CD14-positive monocyte (primary cell): ENCODE measurements around the gene RPS27L. TPM values are rescaled to one million over a fixed set of nuclear protein-coding genes. Genes with fewer than 3 reads are reported as not detected.

ENCODE experiments used
- DNase-seq, 3 donors: peaks; one replicate each; pipeline ENCODE4 v3.0.0-alpha.2; 2011 to 2022
- H2AFZ ChIP-seq: 2 replicates; pipeline ENCODE4 v1.6.0; 2012; ENCODE audit warnings: mild to moderate bottlenecking, low read depth, low read length, inconsistent platforms; ENCODE audit not compliant: insufficient read depth, poor library complexity, severe bottlenecking
- H3K27ac ChIP-seq, 2 donors: 1 replicate in 1 of 2; 2 replicates in 1 of 2; pipeline ENCODE4 v1.5.1; 2012 to 2013; ENCODE audit warnings: low read length in 2 of 2, control low read depth in 1 of 2, inconsistent platforms in 1 of 2, low read depth in 1 of 2, mild to moderate bottlenecking in 1 of 2
- H3K27me3 ChIP-seq, 2 donors: one replicate each; pipeline versions ENCODE4 v1.6.0 to v1.6.1; 2011 to 2013; ENCODE audit warnings: low read length in 2 of 2; ENCODE audit not compliant: control insufficient read depth in 2 of 2, insufficient read depth in 2 of 2
- H3K36me3 ChIP-seq, 2 donors: replicated peaks in 1 of 2; 1 replicate in 1 of 2; 2 replicates in 1 of 2; pipeline versions ENCODE4 v1.5.1 to v1.6.1; 2012 to 2013; ENCODE audit warnings: low read length in 2 of 2, control low read depth in 1 of 2, inconsistent platforms in 1 of 2, mild to moderate bottlenecking in 1 of 2; ENCODE audit not compliant: insufficient read depth in 2 of 2, control insufficient read depth in 1 of 2
- H3K4me1 ChIP-seq, 2 donors: 1 replicate in 1 of 2; 2 replicates in 1 of 2; pipeline versions ENCODE4 v1.5.1 to v1.6.1; 2012 to 2013; ENCODE audit warnings: low read length in 2 of 2, control low read depth in 1 of 2, inconsistent platforms in 1 of 2, mild to moderate bottlenecking in 1 of 2, moderate library complexity in 1 of 2; ENCODE audit not compliant: insufficient read depth in 2 of 2, control insufficient read depth in 1 of 2
- H3K4me2 ChIP-seq: replicated peaks from 2 replicates; pipeline ENCODE3; 2012; ENCODE audit warnings: low read length, moderate library complexity, mild to moderate bottlenecking; ENCODE audit not compliant: poor library complexity, severe bottlenecking; ENCODE audit errors: extremely low read depth
- H3K4me3 ChIP-seq, 3 experiments: fragments of 200-600 bp in 1 of 3; sonication (generic) in 1 of 3; replicated peaks in 1 of 3; 1 replicate in 2 of 3; 2 replicates in 1 of 3; pipeline ENCODE4 v1.5.1; 2011 to 2013; ENCODE audit warnings: low read length in 3 of 3, mild to moderate bottlenecking in 3 of 3, control low read depth in 2 of 3, low read depth in 2 of 3, inconsistent platforms in 1 of 3, moderate library complexity in 1 of 3
- H3K79me2 ChIP-seq: 2 replicates; pipeline ENCODE4 v1.6.0; 2012; ENCODE audit warnings: mild to moderate bottlenecking, control low read depth, inconsistent platforms, low read length, moderate library complexity; ENCODE audit not compliant: insufficient read depth
- H3K9ac ChIP-seq: 2 replicates; pipeline ENCODE4 v1.6.0; 2017; ENCODE audit warnings: low read length, mild to moderate bottlenecking; ENCODE audit not compliant: insufficient read depth, poor library complexity, severe bottlenecking
- H3K9me3 ChIP-seq, 2 donors: replicated peaks in 1 of 2; 1 replicate in 1 of 2; 2 replicates in 1 of 2; pipeline versions ENCODE4 v1.5.1 to v1.6.1; 2012 to 2013; ENCODE audit warnings: low read length in 2 of 2, control low read depth in 1 of 2; ENCODE audit not compliant: control insufficient read depth in 1 of 2, insufficient read depth in 1 of 2
- H4K20me1 ChIP-seq: 2 replicates; pipeline ENCODE4 v1.6.0; 2012; ENCODE audit warnings: mild to moderate bottlenecking, low read length, control low read depth, moderate library complexity; ENCODE audit not compliant: insufficient read depth
- H3K27ac Mint-ChIP-seq, 7 donors: one replicate each; pipeline ENCODE4 v1.8.0; 2020; ENCODE audit warnings: mild to moderate bottlenecking in 7 of 7, mixed read lengths in 7 of 7, moderate library complexity in 6 of 7, inconsistent platforms in 2 of 7
- H3K27me3 Mint-ChIP-seq, 3 donors: one replicate each; pipeline ENCODE4 v1.8.0; 2021 to 2022; ENCODE audit warnings: low read depth in 3 of 3, mild to moderate bottlenecking in 3 of 3, mixed read lengths in 3 of 3, moderate library complexity in 3 of 3, inconsistent platforms in 1 of 3
- H3K36me3 Mint-ChIP-seq, 2 donors: one replicate each; pipeline ENCODE4 v1.8.0; 2020; ENCODE audit warnings: mixed read lengths in 2 of 2, inconsistent platforms in 1 of 2, mild to moderate bottlenecking in 1 of 2
- H3K4me1 Mint-ChIP-seq: one replicate; pipeline ENCODE4 v1.8.0; 2020; ENCODE audit warnings: mild to moderate bottlenecking, mixed read lengths
- H3K4me3 Mint-ChIP-seq, 2 donors: one replicate each; pipeline ENCODE4 v1.8.0; 2020; ENCODE audit warnings: mild to moderate bottlenecking in 2 of 2, mixed read lengths in 2 of 2, moderate library complexity in 1 of 2
- H3K9me3 Mint-ChIP-seq, 7 donors: one replicate each; pipeline ENCODE4 v1.8.0; 2020 to 2022; ENCODE audit warnings: mixed read lengths in 7 of 7, mild to moderate bottlenecking in 6 of 7, moderate library complexity in 6 of 7, inconsistent platforms in 2 of 7
- CTCF ChIP-seq: fragments of 200-600 bp; IDR thresholded peaks from one replicate; pipeline ENCODE4 v1.8.0; 2022; ENCODE audit warnings: antibody characterized with exemption, mild to moderate bottlenecking
- WGBS: methylation state at CpG from one replicate; pipeline ENCODE4 v1.1.5; 2013; ENCODE audit warnings: missing lambda C conversion rate; ENCODE audit not compliant: insufficient coverage; 5-methylcytosine and 5-hydroxymethylcytosine counted together
- intact Hi-C, 2 donors: fragments of 100-400 bp; cut with micrococcal nuclease; formaldehyde crosslinking; loops; one replicate each; pipeline versions ENCODE4 v1.15.0 to v1.15.1; 2023
- polyA plus RNA-seq, 3 donors: library from polyadenylated mRNA; depleted of rRNA in 1 of 3; unstranded in 2 of 3; stranded (reverse) in 1 of 3; fragments of 300-500 nt in 2 of 3; fragments of >200 nt in 1 of 3; fragmentation: Illumina TruSeq in 2 of 3; gene quantifications; 1 replicate in 2 of 3; 2 replicates in 1 of 3; pipeline ENCODE4 v1.2.3, GENCODE V29; 2012 to 2021

RPS27L gene
- polyA plus RNA-seq, 3 donors, result 16.1 to 196 (median 178) TPM

DNA sequence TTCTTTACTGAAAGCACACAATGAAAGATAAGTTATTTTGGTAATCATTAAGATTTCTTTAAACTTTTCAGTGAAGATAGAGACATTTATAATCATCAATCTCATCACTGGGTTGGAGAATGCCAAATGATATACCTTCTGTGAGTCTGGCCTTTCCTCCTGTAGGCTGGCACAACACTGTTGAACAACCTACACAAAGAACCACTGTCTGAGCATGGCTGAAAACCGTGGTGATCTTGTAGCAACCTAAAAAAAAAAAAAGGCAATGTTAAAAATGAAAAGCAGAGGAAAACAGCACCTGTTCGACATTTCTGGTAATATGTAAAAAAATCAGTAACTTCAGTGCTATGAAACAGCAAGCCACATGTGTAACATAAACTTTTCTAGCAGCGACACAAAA, 1.8 kb downstream of the RPS27L start:
- H3K27me3 Mint-ChIP-seq, result no peaks in the 10 kb centered on the region
- H3K4me3 Mint-ChIP-seq, result no peak overlapping the region
- no peak overlapping the region for H3K4me3 ChIP-seq
- no peaks in the 10 kb centered on the region for H4K20me1 ChIP-seq
- DNase-seq, result no peak
- no peak overlapping the region for H3K9ac ChIP-seq
- peaks cover 13 to 22% of the 10 kb centered on the region in 2 donors for H3K4me1 ChIP-seq
- no CpG with 5 or more reads among the region's 3 CpGs for WGBS
- peaks cover 0 to 4% (median 0%) of the 10 kb centered on the region in 7 donors for H3K9me3 Mint-ChIP-seq
- peaks cover 21% of the 10 kb centered on the region for H3K4me1 Mint-ChIP-seq
- peaks cover 7 to 24% of the 10 kb centered on the region in 2 donors for H3K36me3 ChIP-seq
- no peak overlapping the region for H3K27ac ChIP-seq
- peaks cover 32% of the 10 kb centered on the region for H3K79me2 ChIP-seq
- no peak for TF ChIP-seq CTCF
- no peaks in the 10 kb centered on the region for H3K9me3 ChIP-seq
- no peak overlapping the region for H3K27ac Mint-ChIP-seq
- no peak overlapping the region for H2AFZ ChIP-seq
- H3K27me3 ChIP-seq, result no peaks in the 10 kb centered on the region
- intact Hi-C loops, result loop anchor here in 1 of 2 donors (5.0 kb wide), 2 partner anchors 33 to 37 kb away; partner anchors contain the start of gene LACTB
- no peak overlapping the region for H3K4me2 ChIP-seq
- H3K36me3 Mint-ChIP-seq, result peaks cover 17 to 23% of the 10 kb centered on the region in 2 donors

DNA sequence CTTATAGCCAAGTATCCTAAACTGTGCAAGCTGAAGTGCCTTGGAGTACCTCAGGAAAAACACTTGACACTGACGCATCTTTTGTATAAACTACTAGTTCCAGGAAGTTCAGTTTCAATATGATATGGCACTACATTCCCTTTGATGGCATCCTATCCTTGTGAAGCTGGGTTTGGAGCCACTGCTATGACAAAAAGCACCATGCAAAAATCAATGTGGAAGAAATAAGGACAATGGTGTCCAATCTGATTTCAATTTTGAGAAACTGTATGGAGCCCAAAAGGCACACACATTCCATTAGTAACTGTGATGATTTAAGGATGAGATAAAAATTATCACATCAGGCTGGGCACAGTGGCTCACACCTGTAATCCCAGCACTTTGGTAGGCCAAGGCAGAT, 5.6 kb downstream of the RPS27L start:
- Histone ChIP-seq H3K4me1 (peaks cover 8 to 12% of the 10 kb centered on the region in 2 donors), H3K27ac (no peak overlapping the region), H3K4me2 (no peak overlapping the region), H2AFZ (no peak overlapping the region), H4K20me1 (no peaks in the 10 kb centered on the region), H3K79me2 (peaks cover 15% of the 10 kb centered on the region), H3K36me3 (peaks cover 17 to 57% of the 10 kb centered on the region in 2 donors), H3K9me3 (no peaks in the 10 kb centered on the region), H3K9ac (no peak overlapping the region), H3K27me3 (no peaks in the 10 kb centered on the region), H3K4me3 (no peak overlapping the region)
- intact Hi-C loops, result no loop called here
- Mint-ChIP-seq H3K4me3 (no peak overlapping the region), H3K36me3 (peaks cover 33 to 55% of the 10 kb centered on the region in 2 donors), H3K27ac (no peak overlapping the region), H3K4me1 (peaks cover 18% of the 10 kb centered on the region), H3K27me3 (no peaks in the 10 kb centered on the region), H3K9me3 (peaks cover 0 to 5% (median 0%) of the 10 kb centered on the region in 7 donors)
- DNase-seq, result no peak
- no peak for TF ChIP-seq CTCF
- WGBS, result no CpG with 5 or more reads among the region's 1 CpG
